Endothelial cell of hepatic sinusoid (primary cell): ENCODE results near the gene IFIT3.
"Not testable (repeated sequence)": the region's sequence is repeated elsewhere in the genome, so short reads cannot be mapped to it uniquely, and the experiment has no call there.

Experiments
- in situ Hi-C: cut with HindIII; loops from 2 replicates; pipeline ENCODE4 v1.10.0; 2017; ENCODE audit warnings: low sequenced_read_pairs

Gene IFIT3

DNA sequence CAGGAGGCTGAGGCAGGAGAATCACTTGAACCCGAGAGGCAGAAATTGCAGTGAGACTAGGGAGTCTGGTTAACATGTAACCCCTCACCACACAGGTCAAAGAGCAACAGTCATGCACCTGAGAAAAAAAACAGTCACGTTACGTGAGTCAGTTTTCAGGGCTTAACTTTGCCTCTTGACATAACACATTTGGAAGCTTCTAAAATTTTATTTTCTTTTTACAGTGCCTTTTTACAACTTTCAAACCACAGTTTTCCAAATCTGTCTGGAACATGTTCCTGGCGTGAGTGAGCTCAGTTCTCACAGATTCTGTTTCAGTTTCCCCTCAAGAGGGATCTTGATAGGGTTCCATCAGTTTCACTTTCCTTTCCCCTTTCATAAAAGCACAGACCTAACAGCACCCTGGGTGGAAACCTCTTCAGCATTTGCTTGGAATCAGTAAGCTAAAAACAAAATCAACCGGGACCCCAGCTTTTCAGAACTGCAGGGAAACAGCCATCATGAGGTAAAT is 4.4 kb downstream of the IFIT3 start:
- in situ Hi-C loops: no loop called here

GRCh38 chr10:89335226-89335625 is 7.4 kb downstream of the IFIT3 start:
- in situ Hi-C loops: no loop called here

GRCh38 chr10:89336241-89336640 is 8.4 kb downstream of the IFIT3 start:
- in situ Hi-C loops: no loop called here

DNA sequence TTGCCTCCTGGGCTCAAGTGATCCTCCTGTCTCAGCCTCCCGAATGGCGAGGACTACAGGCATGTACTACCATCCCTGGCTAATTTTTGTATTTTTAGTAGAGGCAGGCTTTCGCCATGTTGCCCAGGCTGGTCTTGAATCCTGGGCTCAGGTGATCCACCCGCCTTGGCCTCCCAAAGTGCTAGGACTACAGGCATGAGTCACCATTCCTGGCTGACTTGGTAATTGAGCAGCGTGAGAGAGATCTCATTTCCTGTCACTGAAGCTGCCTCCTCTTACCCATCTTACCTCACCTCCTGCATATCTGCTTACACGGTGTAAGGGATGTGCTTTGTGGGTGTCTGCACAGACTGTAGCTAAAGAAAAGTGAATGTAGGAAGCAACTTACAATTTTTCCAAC is 9.7 kb downstream of the IFIT3 start:
- in situ Hi-C loops: no loop called here

- in situ Hi-C loops: no loop called here
These were observed 10.9 kb downstream of the IFIT3 start for GRCh38 chr10:89338713-89339112.

DNA sequence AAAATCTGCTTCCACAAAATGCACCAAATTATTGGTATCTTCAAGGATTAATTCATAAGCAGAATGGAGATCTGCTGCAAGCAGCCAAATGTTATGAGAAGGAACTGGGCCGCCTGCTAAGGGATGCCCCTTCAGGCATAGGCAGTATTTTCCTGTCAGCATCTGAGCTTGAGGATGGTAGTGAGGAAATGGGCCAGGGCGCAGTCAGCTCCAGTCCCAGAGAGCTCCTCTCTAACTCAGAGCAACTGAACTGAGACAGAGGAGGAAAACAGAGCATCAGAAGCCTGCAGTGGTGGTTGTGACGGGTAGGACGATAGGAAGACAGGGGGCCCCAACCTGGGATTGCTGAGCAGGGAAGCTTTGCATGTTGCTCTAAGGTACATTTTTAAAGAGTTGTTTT is 12.1 kb downstream of the IFIT3 start:
- in situ Hi-C loops: no loop called here

- in situ Hi-C loops: no loop called here
These were observed 13.9 kb downstream of the IFIT3 start for GRCh38 chr10:89341649-89342048.

DNA sequence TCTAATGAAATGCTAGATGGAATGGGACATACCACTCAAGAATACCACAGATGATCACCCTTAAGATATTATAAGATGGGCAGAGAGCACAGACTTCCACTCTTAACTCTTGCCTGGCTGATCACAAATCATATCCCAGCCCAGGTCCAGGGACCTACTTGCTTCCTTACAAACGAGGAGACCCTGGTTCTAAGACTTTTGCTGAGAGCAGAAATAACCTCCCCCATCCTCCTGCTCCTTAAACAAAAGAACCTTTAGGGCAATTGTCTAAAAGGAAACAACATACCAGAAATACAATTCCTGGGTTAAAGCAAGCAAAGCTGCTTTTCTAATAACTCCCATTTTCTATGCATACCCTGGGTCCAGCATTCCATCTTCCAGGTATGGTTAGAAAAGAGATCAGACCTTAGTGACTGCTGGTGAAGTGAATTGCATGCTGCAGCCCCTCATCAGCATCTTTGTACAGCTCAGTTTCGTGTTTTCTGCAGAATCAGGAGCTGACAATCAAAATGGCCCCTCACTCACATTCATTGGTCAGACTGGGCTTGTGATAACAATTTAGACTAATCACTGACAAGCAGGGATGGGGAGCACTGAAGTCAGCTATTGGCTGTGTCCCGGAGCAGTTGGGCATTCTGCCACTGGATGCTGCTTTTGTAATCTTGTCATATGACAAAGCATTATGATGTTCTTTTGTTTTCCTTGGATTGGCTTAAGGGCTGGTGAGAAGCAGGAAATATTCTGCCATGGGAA is 14.6 kb downstream of the IFIT3 start:
- in situ Hi-C loops: no loop called here

GRCh38 chr10:89343089-89343767 is 15.4 kb downstream of the IFIT3 start:
- in situ Hi-C loops: no loop called here

DNA sequence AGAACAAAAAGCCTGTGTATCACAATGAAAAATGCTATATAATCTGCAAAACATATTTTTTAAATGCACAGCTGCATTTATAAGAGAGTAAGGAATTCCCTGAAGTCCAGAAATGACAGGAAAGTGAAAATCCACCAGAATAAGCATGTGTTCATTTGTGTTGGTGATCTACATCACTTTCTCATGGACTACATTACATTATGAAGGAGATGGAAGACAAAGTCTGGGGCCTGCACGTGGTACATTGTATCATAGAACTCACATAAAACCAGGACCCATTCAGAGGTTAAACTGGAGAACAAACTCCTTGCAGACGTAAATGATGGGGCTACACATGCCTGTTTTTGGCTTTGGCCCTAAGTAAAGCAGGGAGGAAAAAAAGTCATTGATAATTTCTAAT is 16.4 kb downstream of the IFIT3 start:
- in situ Hi-C loops: no loop called here

GRCh38 chr10:89345367-89346000 is 17.7 kb downstream of the IFIT3 start:
- in situ Hi-C loops: no loop called here

DNA sequence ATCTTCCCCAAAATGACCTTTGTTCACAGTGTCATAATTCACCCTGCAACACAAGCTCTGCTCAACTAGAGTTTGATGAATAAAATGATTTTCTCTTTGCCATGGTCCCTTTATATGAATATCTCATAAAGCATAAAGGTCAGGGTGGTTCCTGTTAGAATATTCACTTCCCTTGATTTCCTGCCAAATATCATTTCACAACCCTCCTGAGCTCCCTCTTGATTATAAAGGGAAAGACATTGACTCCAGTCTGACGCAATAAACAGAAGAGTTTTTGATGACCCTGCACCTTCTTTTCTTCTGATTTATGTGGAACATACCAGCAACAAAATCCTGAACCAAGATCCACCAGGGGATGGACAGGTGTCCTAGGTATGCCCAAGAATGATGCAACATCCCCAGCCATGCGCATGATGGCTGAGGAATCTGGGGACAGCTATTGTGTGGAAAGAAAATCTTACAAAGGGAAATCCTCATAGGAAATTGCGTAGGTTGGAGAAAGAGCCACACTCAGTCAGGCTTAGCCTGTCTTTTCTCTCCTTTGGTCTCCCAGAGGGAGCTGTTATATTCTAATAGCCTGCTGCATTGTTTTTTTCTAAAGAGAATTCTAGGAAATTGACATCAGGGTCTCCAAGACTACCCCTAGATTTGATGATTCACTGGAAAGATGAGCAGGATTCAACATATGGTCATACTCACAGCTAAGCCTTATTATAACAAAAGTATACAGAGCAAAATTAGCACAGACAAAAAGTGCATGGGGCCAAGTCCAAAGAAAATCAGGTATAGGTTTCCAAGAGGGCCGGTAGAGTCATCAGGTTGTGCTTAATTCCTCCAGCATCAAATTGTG is 18.8 kb downstream of the IFIT3 start:
- in situ Hi-C loops: no loop called here

DNA sequence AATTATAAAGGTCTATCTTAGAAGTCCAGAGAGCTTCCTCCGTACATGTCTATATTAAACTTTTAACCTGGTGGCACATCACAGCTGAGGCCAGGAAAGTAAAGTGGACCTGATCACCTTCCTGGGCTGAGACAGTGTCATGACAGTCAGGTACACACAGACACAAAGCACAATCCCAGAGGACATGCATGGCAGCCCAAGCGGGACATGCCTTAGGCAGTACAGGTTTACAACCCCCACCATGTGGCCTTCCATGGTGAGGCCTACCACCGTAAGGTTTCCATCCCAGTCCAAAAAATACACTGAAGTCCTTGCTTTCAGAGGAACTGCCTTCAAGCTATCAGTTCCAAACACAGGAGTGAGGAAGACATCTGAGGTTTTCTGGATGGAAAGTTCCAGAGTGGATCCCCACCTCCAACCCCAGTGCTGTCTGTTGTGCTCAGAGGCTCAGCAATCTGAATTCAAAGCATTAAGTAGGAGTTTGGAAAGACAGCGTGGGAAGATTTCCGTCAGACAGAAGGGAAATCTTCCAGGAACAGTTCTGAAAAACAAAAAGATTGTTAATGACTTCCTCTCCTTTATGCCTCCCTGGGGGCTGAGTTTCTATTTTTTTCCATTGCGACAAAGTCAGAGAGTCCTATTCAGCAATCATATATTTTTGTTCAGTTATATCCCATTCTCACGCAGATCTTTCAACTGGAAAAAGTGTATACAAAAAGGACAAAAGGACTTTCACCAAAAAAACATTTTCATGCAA is 20.1 kb downstream of the IFIT3 start:
- in situ Hi-C loops: no loop called here

- in situ Hi-C loops: no loop called here
These were observed 20.7 kb downstream of the IFIT3 start for GRCh38 chr10:89348481-89348880.

GRCh38 chr10:89348975-89349374 is 21.2 kb downstream of the IFIT3 start:
- in situ Hi-C loops: no loop called here

DNA sequence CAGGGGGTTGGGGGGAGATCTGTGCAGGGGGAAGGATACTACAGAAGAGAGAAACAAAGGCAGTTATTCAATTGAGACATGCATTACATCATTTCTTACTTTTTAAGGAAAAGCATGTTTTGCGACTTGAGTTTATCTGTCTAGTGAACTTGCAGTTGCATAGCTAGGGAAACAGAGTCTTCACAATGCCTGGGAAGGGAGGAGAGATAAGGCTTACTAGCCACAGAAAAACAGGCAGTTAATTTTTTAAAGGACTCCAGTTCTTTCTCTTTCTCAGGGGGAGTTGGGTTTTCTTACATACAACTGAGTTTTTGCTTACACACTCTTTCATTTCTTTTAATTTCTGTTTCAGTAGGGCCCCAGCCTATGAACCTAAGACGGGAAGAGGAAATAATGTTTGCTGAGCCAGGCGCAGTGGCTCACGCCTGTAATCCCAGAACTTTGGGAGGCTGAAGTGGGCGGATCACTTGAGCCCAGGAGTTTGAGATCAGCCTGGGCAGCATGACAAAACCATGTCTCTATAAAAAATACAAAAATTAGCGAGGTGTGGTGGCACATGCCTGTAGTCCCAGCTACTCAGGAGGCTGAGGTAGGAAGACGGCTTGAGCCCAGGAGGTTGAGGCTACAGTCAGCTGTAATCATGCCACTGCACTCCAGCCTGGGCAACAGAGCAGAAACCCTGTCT is 23.0 kb downstream of the IFIT3 start:
- in situ Hi-C loops: not testable (repeated sequence)

DNA sequence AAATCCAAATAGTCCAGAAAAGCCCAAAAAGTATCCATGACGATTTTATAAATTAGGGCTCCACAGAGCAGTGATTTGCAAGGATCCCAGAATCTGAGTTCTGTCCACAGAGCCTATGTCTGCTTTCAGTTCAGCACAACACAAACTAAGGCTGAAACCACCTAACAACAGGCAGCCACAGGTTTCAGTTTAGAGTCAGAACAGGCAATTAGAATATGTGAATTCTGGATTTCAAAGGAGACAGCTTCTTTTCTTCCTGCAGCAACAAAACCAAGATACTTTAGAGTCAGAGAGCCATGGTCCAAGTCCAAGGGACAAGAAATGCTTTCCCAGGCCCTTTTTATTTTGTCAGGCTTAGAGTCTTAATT is 23.6 kb downstream of the IFIT3 start:
- in situ Hi-C loops: no loop called here

DNA sequence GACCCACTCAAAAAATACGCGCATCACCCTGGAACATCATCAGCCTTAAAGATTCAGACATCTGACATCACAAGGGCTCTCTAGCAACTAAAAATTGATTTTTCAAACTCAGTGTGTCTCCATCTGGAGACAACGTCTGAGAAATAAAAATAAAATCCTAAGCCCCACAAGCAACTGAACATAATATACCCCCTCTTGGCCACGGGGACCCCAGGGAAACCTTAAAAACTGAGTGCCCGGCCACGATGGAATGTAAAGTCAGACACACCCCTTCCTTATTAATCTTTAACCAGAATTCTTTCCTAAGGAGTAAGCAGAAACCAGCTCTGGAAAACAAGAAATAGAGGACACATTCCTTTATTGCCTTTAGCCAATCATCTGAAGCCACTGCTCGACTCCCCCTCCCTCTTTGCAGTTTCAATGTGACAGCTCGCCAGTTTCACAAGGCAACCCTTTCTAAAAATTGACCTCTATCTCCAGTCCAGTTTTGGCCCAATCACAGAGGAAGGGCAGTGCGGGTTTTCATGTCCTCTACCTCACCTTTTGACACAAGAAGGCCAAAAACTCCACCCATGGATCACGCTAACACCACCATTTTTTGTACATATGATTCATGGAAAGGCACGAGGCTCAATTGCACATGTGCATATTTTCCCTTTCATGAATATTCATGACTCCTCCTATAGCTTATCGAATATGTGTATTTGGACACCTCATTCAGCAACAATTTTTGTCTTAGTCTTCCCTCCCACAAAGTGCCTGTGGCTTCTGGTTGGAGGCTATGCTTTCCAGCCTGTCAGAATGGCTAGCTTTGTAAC is 24.2 kb downstream of the IFIT3 start:
- in situ Hi-C loops: no loop called here

DNA sequence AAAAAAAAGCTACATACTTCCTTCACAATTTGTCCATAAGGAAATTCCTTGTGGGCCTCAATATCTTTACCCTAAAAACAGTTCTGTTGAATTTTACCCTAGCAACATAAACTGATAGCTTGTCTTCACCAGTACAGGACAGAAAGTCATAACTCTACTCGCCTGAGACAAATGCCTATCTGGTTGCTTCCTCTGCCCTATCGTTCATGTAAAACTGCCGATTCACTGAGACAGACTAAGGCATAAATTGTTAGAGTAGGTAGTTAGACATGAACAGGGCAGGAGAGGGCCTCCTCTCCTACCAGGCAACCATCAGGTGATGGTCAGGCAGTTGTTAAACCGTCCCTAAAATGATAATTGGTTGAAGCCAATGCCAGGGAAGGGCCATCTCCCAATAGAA is 25.0 kb downstream of the IFIT3 start:
- in situ Hi-C loops: no loop called here
